22Rv1 (cell line): ENCODE data around the gene RPGRIP1L.

Experiments
- ZFX ChIP-seq: fragments of 450-650 bp; IDR thresholded peaks from 2 replicates; pipeline ENCODE4 v1.6.1; 2017; ENCODE audit warnings: antibody characterized with exemption, borderline replicate concordance
- TF ChIP-seq, protein P1 (sequence below): fragments of 450-650 bp; IDR thresholded peaks from 2 replicates; pipeline ENCODE4 v1.5.1; 2017; ENCODE audit warnings: mild to moderate bottlenecking

DNA sequence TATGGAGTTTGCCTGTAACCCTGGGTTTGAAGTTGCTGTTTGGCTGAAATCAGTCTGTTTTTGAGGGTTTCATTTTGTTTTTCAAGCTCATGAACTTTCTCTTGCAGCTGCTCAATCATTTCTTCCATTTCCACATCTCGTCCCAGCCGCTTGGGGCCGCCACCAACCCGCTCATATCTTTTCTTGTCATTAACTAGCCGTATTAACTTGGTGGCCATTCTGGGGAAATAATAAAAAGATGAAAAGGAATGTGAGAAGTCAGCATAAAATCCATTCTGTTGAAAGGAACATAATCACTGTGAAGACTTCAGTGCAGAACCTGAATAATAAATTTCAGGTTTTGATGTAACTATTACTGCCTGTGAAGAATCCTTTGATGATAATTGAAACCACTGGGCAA is 11.5 kb downstream of the RPGRIP1L start:
- TF ChIP-seq, protein P1, sequence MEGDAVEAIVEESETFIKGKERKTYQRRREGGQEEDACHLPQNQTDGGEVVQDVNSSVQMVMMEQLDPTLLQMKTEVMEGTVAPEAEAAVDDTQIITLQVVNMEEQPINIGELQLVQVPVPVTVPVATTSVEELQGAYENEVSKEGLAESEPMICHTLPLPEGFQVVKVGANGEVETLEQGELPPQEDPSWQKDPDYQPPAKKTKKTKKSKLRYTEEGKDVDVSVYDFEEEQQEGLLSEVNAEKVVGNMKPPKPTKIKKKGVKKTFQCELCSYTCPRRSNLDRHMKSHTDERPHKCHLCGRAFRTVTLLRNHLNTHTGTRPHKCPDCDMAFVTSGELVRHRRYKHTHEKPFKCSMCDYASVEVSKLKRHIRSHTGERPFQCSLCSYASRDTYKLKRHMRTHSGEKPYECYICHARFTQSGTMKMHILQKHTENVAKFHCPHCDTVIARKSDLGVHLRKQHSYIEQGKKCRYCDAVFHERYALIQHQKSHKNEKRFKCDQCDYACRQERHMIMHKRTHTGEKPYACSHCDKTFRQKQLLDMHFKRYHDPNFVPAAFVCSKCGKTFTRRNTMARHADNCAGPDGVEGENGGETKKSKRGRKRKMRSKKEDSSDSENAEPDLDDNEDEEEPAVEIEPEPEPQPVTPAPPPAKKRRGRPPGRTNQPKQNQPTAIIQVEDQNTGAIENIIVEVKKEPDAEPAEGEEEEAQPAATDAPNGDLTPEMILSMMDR, result peak; percentile 55
- no peak for TF ChIP-seq ZFX
